ENCODE data around the gene TOMM40L. TPM values are rescaled to one million over a fixed set of nuclear protein-coding genes. Genes with fewer than 3 reads are reported as not detected.

TOMM40L gene
- total and polyA plus RNA-seq, 7 donors: 12.6 to 23.1 (median 16.1) TPM

- Histone ChIP-seq H3K4me3 (peak overlapping the region in 3 of 4 donors; percentile 45 to 60 (median 59)), H3K4me1 (peaks cover 0 to 26% (median 12%) of the 10 kb centered on the region in 4 donors), H3K9me3 (peaks cover 0 to 12% (median 10%) of the 10 kb centered on the region in 4 donors), H3K36me3 (no peaks in the 10 kb centered on the region), H3K27ac (peak overlapping the region in 1 of 4 donors; percentile 69), H3K27me3 (peaks cover 0 to 34% (median 25%) of the 10 kb centered on the region in 3 donors)
- DNase-seq: no peak
- WGBS, 2 donors: 48 to 55% methylated on average over 6 of the region's 6 CpGs
- intact Hi-C loops (cut with DNase I): no loop called here
- TF ChIP-seq POLR2AphosphoS5 (IDR thresholded peaks at IDR 0.05): no peak
- no peak for TF ChIP-seq CTCF (IDR thresholded peaks at IDR 0.05)
Observed at GRCh38 chr1:161259345-161259702, 33.5 kb downstream of the TOMM40L start.

GRCh38 chr1:161259765-161260164 lies 33.9 kb downstream of the TOMM40L start:
- no peak for TF ChIP-seq POLR2A (IDR thresholded peaks at IDR 0.05)
- TF ChIP-seq CTCF (IDR thresholded peaks at IDR 0.05): no peak
- TF ChIP-seq POLR2AphosphoS5 (IDR thresholded peaks at IDR 0.05): no peak
- no peak for TF ChIP-seq EP300 (IDR thresholded peaks at IDR 0.05)
- DNase-seq: no peak
- Histone ChIP-seq H3K4me1 (peaks cover 0 to 26% (median 12%) of the 10 kb centered on the region in 4 donors), H3K27me3 (peaks cover 0 to 34% (median 25%) of the 10 kb centered on the region in 3 donors), H3K9me3 (peaks cover 0 to 12% (median 10%) of the 10 kb centered on the region in 4 donors), H3K27ac (peak overlapping the region in 1 of 4 donors; percentile 69), H3K36me3 (no peaks in the 10 kb centered on the region), H3K4me3 (no peak overlapping the region)
- 63 to 72% methylated on average over 1 of the region's 1 CpG for WGBS, 2 donors
- intact Hi-C loops (cut with DNase I): no loop called here

- no peak overlapping the region for H3K4me3 ChIP-seq
- peaks cover 0 to 26% (median 12%) of the 10 kb centered on the region in 4 donors for H3K4me1 ChIP-seq
- TF ChIP-seq POLR2AphosphoS5 (IDR thresholded peaks at IDR 0.05): no peak
- peaks cover 0 to 12% (median 10%) of the 10 kb centered on the region in 4 donors for H3K9me3 ChIP-seq
- H3K27me3 ChIP-seq: peaks cover 0 to 34% (median 25%) of the 10 kb centered on the region in 3 donors
- 38 to 47% methylated on average over 9 of the region's 9 CpGs for WGBS, 2 donors
- intact Hi-C loops (cut with DNase I): no loop called here
- H3K36me3 ChIP-seq: no peaks in the 10 kb centered on the region
- no peak for DNase-seq
- peak overlapping the region in 1 of 4 donors; percentile 20 for H3K27ac ChIP-seq
Observed at GRCh38 chr1:161260376-161261260, 34.8 kb downstream of the TOMM40L start.

- intact Hi-C loops (cut with DNase I): no loop called here
- Histone ChIP-seq H3K4me1 (peaks cover 0 to 34% (median 19%) of the 10 kb centered on the region in 4 donors), H3K27ac (peak overlapping the region in 1 of 4 donors; percentile 20), H3K9me3 (peaks cover 0 to 12% (median 10%) of the 10 kb centered on the region in 4 donors), H3K27me3 (peaks cover 0 to 34% (median 25%) of the 10 kb centered on the region in 3 donors), H3K36me3 (no peaks in the 10 kb centered on the region), H3K4me3 (no peak overlapping the region)
- WGBS, 2 donors: 23 to 71% methylated on average over 12 of the region's 12 CpGs
- TF ChIP-seq POLR2AphosphoS5 (IDR thresholded peaks at IDR 0.05) (no peak), CTCF (IDR thresholded peaks at IDR 0.05) (no peak), POLR2A (IDR thresholded peaks at IDR 0.05) (no peak), EP300 (IDR thresholded peaks at IDR 0.05) (no peak)
- no peak for DNase-seq
Observed at GRCh38 chr1:161261261-161262235, 35.7 kb downstream of the TOMM40L start.

Data from sigmoid colon (tissue), 7 donors.